Measurements from ENCODE around the gene RPL10.

The RPL10 gene

DNA sequence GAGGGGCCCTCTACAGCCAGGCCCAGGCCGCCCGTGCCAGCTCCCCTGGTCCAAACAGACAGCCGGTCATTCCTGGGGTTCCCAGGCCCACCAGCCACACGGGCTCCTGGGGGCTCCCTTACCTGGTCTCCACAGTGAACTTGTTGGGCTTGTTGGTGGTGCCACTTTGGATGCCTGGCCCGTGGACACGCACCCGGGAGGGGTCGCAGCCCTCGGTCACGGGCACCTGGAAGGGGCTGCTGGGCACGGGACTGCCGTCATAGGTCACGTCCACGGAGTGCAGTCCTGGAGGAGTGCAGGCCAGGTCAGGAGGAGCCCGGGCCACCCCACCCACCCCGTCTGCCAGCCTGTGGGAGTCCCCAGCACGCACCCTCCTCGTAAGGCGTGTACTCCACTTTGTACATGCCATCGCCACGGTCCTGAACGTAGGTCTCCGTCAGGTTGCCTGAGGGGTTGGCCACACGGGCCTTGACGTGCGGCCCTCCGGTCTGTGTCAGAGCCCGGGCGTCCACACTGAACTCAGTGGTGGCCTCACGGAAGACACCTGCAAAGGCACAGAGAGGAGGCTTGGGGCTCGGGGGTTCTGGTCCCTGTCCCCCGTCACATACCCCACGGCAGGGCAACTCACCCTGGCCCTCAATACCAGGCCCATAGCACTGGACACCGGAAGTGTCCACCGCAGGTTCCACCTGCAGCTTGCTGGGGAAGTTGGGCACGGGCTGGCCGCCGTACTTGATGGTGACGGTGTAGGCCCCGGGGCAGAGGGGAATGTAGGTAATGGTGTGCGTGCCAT lies 38.6 kb upstream of the RPL10 start:
- DNase-seq, result no peak
- in situ Hi-C loops (cut with HindIII; ENCODE audit: low pct_ligation_motif_present, low pct_unique_long_range_greater_than_20kb, low sequenced_read_pairs), result no loop called here

- in situ Hi-C loops (cut with HindIII; ENCODE audit: low pct_ligation_motif_present, low pct_unique_long_range_greater_than_20kb, low sequenced_read_pairs), result no loop called here
- DNase-seq, result no peak
These were observed 37.9 kb upstream of the RPL10 start for GRCh38 chrX:154360155-154360713.

- in situ Hi-C loops (cut with HindIII; ENCODE audit: low pct_ligation_motif_present, low pct_unique_long_range_greater_than_20kb, low sequenced_read_pairs), result no loop called here
- DNase-seq, result no peak
These were observed 36.0 kb upstream of the RPL10 start for GRCh38 chrX:154362085-154362742.

DNA sequence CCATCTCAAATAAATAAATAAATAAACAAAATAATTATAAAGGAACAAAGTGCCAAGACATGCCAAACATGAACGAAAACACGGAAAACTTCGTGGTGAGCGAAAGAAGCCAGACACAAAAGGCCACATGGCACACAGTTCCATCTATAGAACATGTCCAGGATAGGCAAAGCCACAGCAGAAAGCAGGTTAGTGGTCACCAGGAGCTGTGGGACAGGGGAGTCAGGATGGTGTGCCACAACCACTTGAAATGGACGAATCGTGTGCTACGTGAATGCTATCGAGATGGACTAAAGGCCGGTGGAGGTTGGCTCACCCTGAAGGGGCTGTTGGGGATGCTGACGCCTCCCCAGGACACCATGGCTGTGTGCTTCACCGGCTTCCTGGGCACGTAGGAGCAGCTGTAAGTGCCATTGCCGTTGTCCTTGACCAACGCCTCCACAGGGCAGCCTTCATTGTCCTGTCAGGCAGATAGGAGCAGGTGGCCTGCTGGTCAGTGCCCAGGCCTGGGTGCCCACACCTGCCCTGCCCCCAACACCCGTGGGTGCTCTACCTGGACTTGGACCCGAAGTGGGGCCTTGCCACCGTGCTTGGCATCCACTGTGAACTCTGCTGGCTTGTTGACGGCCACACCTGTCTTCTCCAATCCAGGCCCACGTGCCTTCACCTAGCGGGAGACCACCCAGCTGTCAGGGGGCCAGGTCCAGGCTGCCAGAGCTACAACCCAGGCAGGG lies 34.3 kb upstream of the RPL10 start:
- no peak for DNase-seq
- in situ Hi-C loops (cut with HindIII; ENCODE audit: low pct_ligation_motif_present, low pct_unique_long_range_greater_than_20kb, low sequenced_read_pairs), result no loop called here

DNA sequence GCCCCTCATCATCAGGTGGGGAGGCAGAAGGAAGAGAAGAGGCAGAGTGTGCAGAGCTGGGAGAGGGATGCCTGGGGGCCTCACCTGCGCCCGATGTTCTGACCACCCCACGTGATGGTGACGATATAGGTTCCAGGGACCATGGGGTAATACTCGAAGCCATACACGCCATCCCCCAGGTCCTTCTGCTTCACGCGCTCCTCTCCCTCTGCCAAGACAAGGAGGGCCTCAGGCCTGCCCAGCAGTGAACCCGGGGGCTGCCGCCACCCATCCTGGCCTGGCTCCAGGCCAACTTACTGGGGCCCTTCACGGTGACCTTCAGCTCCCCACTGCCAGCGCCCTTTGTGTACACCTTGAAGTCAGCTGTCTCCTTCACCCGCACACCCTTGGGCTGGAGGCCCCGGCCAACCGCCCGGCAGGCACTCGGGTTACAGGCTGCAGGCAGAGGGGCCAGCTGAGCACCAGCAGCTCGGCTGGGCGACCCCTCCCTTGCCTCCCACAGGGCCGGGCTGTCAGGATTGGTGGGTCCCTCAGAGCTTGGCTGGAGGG lies 33.1 kb upstream of the RPL10 start:
- in situ Hi-C loops (cut with HindIII; ENCODE audit: low pct_ligation_motif_present, low pct_unique_long_range_greater_than_20kb, low sequenced_read_pairs), result no loop called here
- no peak for DNase-seq

GRCh38 chrX:154365997-154366665 lies 32.0 kb upstream of the RPL10 start:
- no peak for DNase-seq
- in situ Hi-C loops (cut with HindIII; ENCODE audit: low pct_ligation_motif_present, low pct_unique_long_range_greater_than_20kb, low sequenced_read_pairs), result no loop called here

GRCh38 chrX:154366666-154367055 lies 31.5 kb upstream of the RPL10 start:
- in situ Hi-C loops (cut with HindIII; ENCODE audit: low pct_ligation_motif_present, low pct_unique_long_range_greater_than_20kb, low sequenced_read_pairs), result no loop called here
- no peak for DNase-seq

DNA sequence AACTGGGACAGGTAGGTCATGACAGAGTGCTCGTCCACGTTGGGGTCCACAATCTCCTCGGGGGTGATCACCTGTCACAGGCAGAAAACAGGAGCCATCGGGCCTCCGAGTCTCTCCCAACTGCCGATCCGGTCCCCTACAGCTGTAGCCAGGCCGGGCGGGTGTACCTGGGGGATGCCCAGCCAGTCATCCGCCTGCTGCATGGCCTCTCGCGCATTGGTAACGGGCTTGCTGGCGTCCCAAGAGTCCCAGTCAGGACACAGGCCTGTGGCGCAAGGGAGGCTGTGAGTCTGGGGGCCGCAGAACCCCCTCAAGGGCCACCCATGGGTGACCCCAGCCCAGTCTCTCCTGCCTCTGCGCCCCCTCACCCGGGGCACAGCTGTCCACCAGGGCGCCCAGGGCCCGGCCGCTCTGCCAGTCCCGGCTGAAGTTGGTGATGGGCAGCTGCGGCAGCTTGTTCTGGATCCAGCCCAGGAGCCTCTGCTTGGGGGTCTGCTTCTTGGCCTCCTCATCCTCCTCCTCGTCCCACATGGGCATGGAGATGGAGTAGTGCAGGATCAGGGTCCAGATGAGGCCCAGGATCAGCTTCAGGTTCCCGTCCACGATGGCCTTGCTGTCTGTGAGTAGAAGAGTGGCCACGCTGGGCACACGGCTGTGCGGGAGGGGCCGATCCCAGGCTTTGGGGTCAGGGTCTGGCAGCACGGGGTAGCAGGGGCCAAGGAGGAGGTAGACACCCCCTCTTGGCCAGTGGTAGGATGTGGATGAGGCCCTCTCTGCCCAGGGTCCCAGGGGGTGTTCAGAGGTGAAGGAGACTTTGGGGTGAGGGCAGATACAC lies 30.5 kb upstream of the RPL10 start:
- in situ Hi-C loops (cut with HindIII; ENCODE audit: low pct_ligation_motif_present, low pct_unique_long_range_greater_than_20kb, low sequenced_read_pairs), result no loop called here

DNA sequence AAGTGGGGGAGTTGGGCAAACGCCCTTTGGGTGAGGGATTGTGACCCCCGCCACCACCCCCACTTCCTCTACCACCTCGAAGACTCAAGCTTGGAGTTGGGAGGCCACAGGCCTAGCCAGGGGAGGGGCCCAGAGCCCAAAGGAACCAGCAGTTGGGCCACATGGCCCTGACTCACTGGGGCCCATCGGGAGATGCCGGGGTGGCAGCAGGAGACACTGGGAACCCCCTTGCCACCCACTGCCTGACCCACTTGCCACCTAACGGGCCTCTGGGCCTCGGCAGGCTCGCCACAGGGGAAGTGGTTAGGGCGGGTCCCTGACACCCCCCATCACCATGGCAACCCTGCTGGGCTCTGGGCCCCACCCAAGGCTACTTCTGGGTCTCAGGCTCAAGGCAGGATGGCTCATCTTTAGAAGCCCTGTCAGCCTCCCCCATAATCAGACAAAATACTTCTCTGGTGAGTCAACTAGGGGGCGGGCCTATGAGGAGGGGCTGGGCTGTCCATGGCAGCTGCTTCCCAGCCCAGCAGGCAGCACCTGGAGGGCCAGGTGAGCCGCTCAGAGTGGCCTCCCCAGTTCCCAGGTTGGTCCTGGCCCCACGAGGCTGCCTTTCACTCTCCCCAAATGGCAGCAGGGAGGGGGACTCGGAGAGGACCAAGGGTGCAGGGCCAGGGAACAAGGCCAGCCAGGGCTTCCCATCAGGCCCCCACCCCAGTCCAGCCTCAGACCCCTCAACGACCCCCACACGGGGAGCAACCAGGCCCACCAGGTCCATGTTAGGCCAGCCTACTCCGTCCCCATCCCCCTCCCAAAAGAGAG lies 29.3 kb upstream of the RPL10 start:
- DNase-seq, result peak; percentile 70

More for the DNA sequence above, 30.5 kb upstream of the RPL10 start:
- DNase-seq, result no peak

DNA sequence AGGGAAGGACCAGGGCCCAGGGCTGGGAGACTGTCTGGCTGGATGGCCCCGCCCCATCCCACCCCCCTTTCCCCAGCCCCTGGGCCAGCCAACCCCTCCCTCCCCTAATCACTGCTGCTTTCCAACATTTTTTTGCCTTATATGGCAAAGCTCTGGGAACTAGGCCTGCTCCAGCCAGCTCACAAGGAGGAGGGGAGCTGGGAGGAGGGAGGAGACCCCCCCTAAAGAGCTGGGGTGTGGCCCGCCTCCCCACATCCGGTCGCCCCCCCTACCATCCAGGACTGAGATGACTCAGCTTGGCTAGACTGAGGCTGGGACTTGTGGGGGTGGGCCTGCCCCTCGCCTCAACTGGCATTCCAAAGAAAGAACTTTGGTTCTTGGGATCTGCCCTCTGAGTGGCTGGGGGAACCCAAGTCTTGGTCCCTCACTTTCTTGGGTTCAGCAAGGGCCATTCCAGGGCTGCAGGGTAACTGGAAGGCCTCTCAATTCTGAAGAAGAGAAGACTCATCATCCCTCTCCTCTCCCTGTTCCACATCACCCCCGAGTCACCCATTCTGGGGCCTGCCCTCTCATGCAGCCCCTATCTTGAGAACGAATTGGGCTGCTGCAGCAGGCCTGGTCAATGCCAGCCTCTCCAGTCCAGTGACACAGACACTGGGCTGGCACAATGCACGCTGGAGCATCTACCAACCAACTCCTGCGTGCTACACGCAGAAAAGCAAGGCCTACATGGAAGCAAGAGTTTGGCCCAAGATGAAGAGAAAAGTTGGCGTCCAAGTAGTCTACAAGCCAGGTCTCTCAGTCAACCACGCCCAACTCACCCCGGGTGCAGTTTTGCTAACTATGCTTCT lies 28.5 kb upstream of the RPL10 start:
- in situ Hi-C loops (cut with HindIII; ENCODE audit: low pct_ligation_motif_present, low pct_unique_long_range_greater_than_20kb, low sequenced_read_pairs), result no loop called here
- DNase-seq, result peak; percentile 84

More for the DNA sequence above, 29.3 kb upstream of the RPL10 start:
- in situ Hi-C loops (cut with HindIII; ENCODE audit: low pct_ligation_motif_present, low pct_unique_long_range_greater_than_20kb, low sequenced_read_pairs), result no loop called here

DNA sequence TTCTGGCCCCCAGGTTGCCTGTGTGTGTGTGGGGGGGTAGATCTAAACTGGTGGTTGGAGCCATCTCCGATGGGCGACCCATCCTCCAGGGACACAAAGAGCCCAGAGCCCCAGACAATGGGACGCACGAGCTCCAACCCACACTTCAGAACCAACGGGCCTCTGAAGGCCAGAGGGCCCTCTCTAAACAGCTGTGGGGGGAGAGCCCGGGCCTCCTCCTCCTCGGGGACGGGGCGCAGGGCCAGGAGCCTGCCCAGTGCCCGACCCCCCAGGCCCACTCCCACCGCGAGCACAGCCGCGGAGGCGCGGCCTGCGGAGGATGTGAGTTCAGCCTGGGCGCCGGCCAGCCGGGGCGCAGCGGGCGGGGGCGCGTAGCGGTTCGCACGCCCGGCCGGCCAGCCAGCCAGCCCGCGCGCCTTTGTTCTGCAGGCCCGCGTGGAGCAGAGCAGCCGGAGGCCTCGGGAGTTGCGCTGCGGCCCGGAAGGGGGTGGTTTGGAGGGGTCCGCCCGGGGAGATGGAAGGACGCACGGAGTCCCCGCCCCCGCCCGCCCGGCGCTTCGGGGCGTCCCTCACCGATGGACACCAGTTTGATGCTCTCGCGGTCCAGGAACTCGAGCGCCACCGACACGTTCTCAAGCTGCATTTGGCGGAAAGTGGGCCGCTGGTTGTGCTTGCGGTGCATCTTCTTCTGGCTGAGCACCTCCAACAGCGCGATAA lies 27.7 kb upstream of the RPL10 start:
- DNase-seq, result no peak
- in situ Hi-C loops (cut with HindIII; ENCODE audit: low pct_ligation_motif_present, low pct_unique_long_range_greater_than_20kb, low sequenced_read_pairs), result no loop called here

DNA sequence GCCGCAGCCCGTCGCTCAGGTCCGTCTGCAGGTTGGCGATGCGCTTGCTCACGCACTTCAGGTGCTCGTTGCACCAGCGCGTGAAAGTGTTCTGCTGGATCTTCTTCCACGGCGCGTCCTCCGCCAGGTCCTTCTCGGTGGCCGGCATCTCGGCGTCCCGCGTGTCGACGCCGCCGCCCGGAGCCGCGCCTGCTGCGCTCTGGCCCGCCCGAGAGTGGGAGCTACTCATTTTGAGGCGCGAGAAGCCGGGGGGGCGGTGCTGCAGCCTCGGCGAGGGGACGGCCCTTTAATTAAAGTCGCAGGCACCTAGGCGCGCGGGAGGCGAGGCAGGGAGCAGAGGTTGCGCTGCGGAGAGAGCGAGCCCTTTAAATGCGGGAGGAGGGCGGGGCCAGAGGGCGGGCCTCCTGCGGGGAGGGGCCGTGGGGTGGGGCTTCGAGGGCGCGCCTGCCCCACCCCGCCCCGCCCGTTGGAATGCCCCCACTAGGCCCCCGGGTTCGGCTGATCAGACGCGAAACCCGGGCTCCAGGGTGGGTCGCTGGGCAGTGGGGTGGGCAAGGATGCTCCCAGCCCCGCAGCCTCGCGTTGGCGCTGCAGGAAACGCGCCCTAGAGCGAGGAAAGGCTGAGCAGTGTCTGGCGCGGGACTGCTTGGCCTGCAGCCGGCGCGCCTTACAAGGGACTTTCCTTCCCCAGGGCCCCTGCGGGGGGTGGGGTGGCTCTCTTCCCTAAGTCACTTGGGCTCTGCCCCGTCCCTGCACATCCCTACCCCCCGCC lies 27.0 kb upstream of the RPL10 start:
- peak; percentile 86 for DNase-seq
- in situ Hi-C loops (cut with HindIII; ENCODE audit: low pct_ligation_motif_present, low pct_unique_long_range_greater_than_20kb, low sequenced_read_pairs), result no loop called here

DNA sequence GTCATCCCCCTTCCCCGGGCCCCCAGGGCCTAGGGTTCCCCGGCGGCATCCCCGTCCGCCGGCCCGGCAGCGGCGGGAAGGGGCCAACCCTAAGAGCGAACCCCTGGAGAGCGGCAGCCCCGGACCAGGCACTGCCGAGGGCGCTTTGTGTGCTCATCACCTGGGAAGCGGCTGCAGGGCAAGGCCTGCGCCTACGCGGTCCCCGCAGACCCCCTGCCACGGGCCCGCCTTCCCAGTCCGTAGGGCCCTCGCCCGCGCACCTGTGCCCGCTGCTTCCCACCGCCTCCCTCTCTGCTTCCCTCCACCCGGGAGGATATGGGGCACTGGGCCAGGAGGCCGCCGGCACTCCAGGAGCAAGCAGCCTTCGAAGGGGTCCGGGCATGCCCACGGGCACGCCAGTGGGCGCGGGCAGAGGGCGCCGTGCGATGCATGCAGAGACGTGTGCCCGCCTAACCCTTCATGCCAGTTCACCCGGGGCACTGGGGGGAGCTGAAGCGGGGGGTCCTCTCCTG lies 26.3 kb upstream of the RPL10 start:
- in situ Hi-C loops (cut with HindIII; ENCODE audit: low pct_ligation_motif_present, low pct_unique_long_range_greater_than_20kb, low sequenced_read_pairs), result no loop called here

DNA sequence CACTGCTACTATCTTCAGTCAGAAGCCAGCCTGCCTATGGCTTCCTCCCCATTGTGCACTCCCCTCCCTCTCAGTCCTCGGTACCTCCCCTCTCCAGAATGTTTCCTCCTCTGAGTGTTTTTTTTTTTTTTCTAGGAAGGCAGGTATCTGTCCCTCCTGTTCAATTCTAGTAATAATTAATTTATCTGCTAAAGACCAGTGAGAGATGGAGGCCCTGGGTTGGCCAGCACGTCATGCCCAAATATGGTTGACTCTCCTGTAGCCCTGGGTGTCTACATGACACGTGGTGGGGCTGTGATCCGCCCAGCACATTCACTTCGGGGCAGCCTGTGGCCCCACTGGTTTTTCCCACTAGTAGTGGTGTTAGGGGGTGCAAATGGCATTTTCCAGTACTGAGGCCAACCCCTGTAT lies 25.6 kb upstream of the RPL10 start:
- DNase-seq, result peak; percentile 75
- in situ Hi-C loops (cut with HindIII; ENCODE audit: low pct_ligation_motif_present, low pct_unique_long_range_greater_than_20kb, low sequenced_read_pairs), result no loop called here

More for the DNA sequence above, 26.3 kb upstream of the RPL10 start:
- DNase-seq, result no peak

Data from ACHN (cell line).